IMR-90 (cell line): Measurements from ENCODE around the gene SSR2.

ENCODE experiments used
- CTCF ChIP-seq: conservative IDR thresholded peaks from 2 replicates; pipeline ENCODE4 v1.5.1; 2012; ENCODE audit warnings: mild to moderate bottlenecking, low read depth, low read length, improper control_type of control experiment
- POLR2A ChIP-seq: IDR thresholded peaks from 2 replicates; pipeline ENCODE4 v1.6.1; 2012; ENCODE audit warnings: mild to moderate bottlenecking, low read depth, low read length
- USF2 ChIP-seq: fragments of 150-350 bp; IDR thresholded peaks from 2 replicates; pipeline ENCODE4 v1.6.1; 2017; ENCODE audit warnings: mild to moderate bottlenecking, antibody characterized with exemption, low read length, low read depth

GRCh38 chr1:155979597-155980343, 41.0 kb downstream of the SSR2 start:
- TF ChIP-seq CTCF = no peak
- no peak for TF ChIP-seq POLR2A
- no peak for TF ChIP-seq USF2
